Natural killer cell (primary cell): ENCODE data around the gene ZRANB2. TPM values are rescaled to one million over a fixed set of nuclear protein-coding genes. Genes with fewer than 3 reads are reported as not detected.

ENCODE experiments used
- ATAC-seq, 3 donors: fragments of 150-1000 bp in 2 of 3; fragments of 200-7000 bp in 1 of 3; cut with Tn5 transposase; 1 replicate in 1 of 3; 2 replicates in 2 of 3; pipeline ENCODE4 v1.10.0; 2021; ENCODE audit warnings: mild to moderate bottlenecking in 2 of 3, moderate library complexity in 2 of 3
- DNase-seq, 2 donors: peaks; one replicate each; pipeline versions ENCODE4 v3.0.0 to v3.0.0-alpha.2; 2013 to 2021; ENCODE audit warnings: mixed read lengths in 1 of 2
- H3K27ac ChIP-seq: one replicate; pipeline ENCODE4 v1.5.1; 2013; ENCODE audit warnings: mild to moderate bottlenecking, low read length
- H3K27me3 ChIP-seq: one replicate; pipeline ENCODE4 v1.6.1; 2013; ENCODE audit warnings: low read length; ENCODE audit not compliant: control insufficient read depth, insufficient read depth
- H3K36me3 ChIP-seq: one replicate; pipeline ENCODE4 v1.6.1; 2013; ENCODE audit warnings: low read length; ENCODE audit not compliant: control insufficient read depth, insufficient read depth
- H3K4me1 ChIP-seq: one replicate; pipeline ENCODE4 v1.6.1; 2013; ENCODE audit warnings: low read length; ENCODE audit not compliant: control insufficient read depth, insufficient read depth
- H3K4me3 ChIP-seq: one replicate; pipeline ENCODE4 v1.5.1; 2013; ENCODE audit warnings: low read length
- H3K9me3 ChIP-seq: one replicate; pipeline ENCODE4 v1.6.1; 2013; ENCODE audit warnings: low read length; ENCODE audit not compliant: control insufficient read depth, insufficient read depth
- H3K27ac Mint-ChIP-seq, 2 donors: one replicate each; pipeline ENCODE4 v1.8.0; 2022; ENCODE audit warnings: mild to moderate bottlenecking in 2 of 2, mixed read lengths in 2 of 2, moderate library complexity in 1 of 2
- H3K27me3 Mint-ChIP-seq, 2 donors: one replicate each; pipeline ENCODE4 v1.8.0; 2022; ENCODE audit warnings: low read depth in 2 of 2, mixed read lengths in 2 of 2
- H3K36me3 Mint-ChIP-seq: one replicate; pipeline ENCODE4 v1.8.0; 2022; ENCODE audit warnings: mixed read lengths
- H3K4me1 Mint-ChIP-seq, 2 donors: one replicate each; pipeline ENCODE4 v1.8.0; 2022; ENCODE audit warnings: mixed read lengths in 2 of 2
- H3K4me3 Mint-ChIP-seq: one replicate; pipeline ENCODE4 v1.8.0; 2022; ENCODE audit warnings: mild to moderate bottlenecking, moderate library complexity, mixed read lengths
- H3K9me3 Mint-ChIP-seq, 2 donors: one replicate each; pipeline ENCODE4 v1.8.0; 2022; ENCODE audit warnings: mixed read lengths in 2 of 2
- CTCF ChIP-seq: fragments of 200-600 bp; IDR thresholded peaks from one replicate; pipeline ENCODE4 v1.8.0; 2022; ENCODE audit warnings: antibody characterized with exemption
- WGBS: methylation state at CpG from one replicate; pipeline ENCODE4 v1.1.7; 2013; ENCODE audit warnings: missing lambda C conversion rate; ENCODE audit not compliant: insufficient coverage; 5-methylcytosine and 5-hydroxymethylcytosine counted together
- intact Hi-C: fragments of 100-400 bp; cut with micrococcal nuclease; formaldehyde crosslinking; loops from one replicate; pipeline ENCODE4 v1.14.2; 2022
- total RNA-seq, 4 donors: library from RNA; stranded (reverse); fragments of 120-200 nt in 1 of 4; gene quantifications; one replicate each; pipeline versions ENCODE4 v1.2.3 to v1.2.4, GENCODE V29; 2013 to 2022

ZRANB2 gene
- total RNA-seq, 3 donors from 2014 or later (not counting 1 experiment from before 2014, with no cell fraction given) = 114 to 133 (median 128) TPM

GRCh38 chr1:71088645-71089287, 7.9 kb upstream of the ZRANB2 start:
- Mint-ChIP-seq H3K27me3 (peaks cover 30 to 41% of the 10 kb centered on the region in 2 donors), H3K36me3 (no peaks in the 10 kb centered on the region), H3K9me3 (no peaks in the 10 kb centered on the region), H3K4me3 (no peak overlapping the region), H3K27ac (no peak overlapping the region), H3K4me1 (no peaks in the 10 kb centered on the region)
- WGBS = 92% methylated on average over 5 of the region's 5 CpGs
- no peaks in the 10 kb centered on the region for H3K9me3 ChIP-seq
- no peak for TF ChIP-seq CTCF
- H3K4me3 ChIP-seq = no peak overlapping the region
- H3K27me3 ChIP-seq = no peaks in the 10 kb centered on the region
- no peak overlapping the region for H3K27ac ChIP-seq
- H3K4me1 ChIP-seq = no peaks in the 10 kb centered on the region
- ATAC-seq = no peak
- intact Hi-C loops = no loop called here
- no peaks in the 10 kb centered on the region for H3K36me3 ChIP-seq
- no peak for DNase-seq

DNA sequence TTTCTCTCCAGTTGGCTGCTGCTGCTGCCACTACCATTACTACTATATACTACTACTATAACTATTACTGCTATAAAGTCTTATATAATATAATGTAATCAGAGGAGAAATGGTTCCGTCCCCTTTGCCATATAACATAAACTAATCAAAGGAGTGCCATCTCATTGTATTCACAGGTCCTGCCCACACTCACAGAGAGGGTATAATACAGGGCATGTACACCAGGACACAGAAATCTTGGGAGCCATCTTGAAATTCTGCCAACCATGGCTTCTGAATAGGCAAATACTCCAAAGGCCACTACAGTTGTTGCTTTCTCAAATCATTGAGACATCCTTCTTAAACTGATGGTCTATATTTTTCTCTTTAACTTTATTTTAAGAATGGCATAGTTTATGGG, 6.9 kb upstream of the ZRANB2 start:
- no peaks in the 10 kb centered on the region for H3K36me3 ChIP-seq
- no peaks in the 10 kb centered on the region for H3K9me3 ChIP-seq
- H3K4me3 ChIP-seq = no peak overlapping the region
- Mint-ChIP-seq H3K27ac (no peak overlapping the region), H3K9me3 (no peaks in the 10 kb centered on the region), H3K4me3 (no peak overlapping the region), H3K4me1 (no peaks in the 10 kb centered on the region), H3K36me3 (no peaks in the 10 kb centered on the region), H3K27me3 (peaks cover 38 to 51% of the 10 kb centered on the region in 2 donors)
- no peak overlapping the region for H3K27ac ChIP-seq
- H3K4me1 ChIP-seq = no peaks in the 10 kb centered on the region
- H3K27me3 ChIP-seq = no peaks in the 10 kb centered on the region
- TF ChIP-seq CTCF = no peak
- DNase-seq (no peak), ATAC-seq (no peak)
- WGBS = 100% methylated on average over 1 of the region's 1 CpG
- intact Hi-C loops = no loop called here

DNA sequence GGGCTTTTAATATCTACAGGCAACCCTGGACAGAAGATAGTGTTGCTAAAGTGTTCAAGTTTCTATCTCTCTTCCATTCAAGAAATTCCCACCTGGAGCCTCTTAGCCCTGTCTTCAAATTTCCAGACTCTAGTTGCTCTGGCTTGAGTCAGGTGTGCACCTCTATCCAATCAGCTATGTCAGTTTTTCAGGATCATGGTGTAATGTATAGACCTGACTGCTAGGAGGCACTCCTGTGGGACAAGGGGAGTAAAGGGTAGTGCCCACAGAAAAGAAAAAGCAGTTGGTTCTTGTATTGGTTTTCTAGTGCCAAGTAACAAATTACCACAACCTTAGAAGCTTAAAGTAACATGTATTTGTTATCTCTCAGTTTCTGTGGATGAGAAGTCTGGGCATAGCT, 6.2 kb upstream of the ZRANB2 start:
- H3K9me3 ChIP-seq = no peaks in the 10 kb centered on the region
- Mint-ChIP-seq H3K27me3 (peaks cover 38 to 57% of the 10 kb centered on the region in 2 donors), H3K36me3 (no peaks in the 10 kb centered on the region), H3K4me1 (peaks cover 1 to 2% of the 10 kb centered on the region in 2 donors), H3K27ac (no peak overlapping the region), H3K4me3 (no peak overlapping the region), H3K9me3 (no peaks in the 10 kb centered on the region)
- ATAC-seq = no peak
- H3K36me3 ChIP-seq = no peaks in the 10 kb centered on the region
- intact Hi-C loops = no loop called here
- H3K4me3 ChIP-seq = no peak overlapping the region
- no peak overlapping the region for H3K27ac ChIP-seq
- no peaks in the 10 kb centered on the region for H3K27me3 ChIP-seq
- no peak for TF ChIP-seq CTCF
- H3K4me1 ChIP-seq = no peaks in the 10 kb centered on the region
- DNase-seq = no peak

DNA sequence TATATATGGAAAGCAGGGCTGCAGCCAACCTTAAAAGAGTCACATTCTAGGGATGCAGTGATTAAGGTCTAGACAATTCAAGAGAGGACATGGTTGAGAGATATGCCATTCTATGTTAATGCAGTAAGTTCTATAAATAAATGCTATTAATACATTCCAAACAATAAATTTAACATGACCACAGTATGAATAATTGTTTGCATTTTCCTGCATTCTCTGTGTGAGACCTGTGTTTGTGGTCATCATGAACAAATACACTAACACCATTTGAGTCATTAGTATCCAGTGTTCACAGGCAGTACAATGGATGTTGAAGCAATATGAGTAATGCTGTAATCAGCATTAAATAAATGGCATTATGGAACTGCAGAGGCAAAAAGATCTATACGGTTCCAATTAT, 5.5 kb upstream of the ZRANB2 start:
- Mint-ChIP-seq H3K27ac (no peak overlapping the region), H3K27me3 (peaks cover 38 to 57% of the 10 kb centered on the region in 2 donors)
- no peak for ATAC-seq

More for the DNA sequence above, 5.5 kb upstream of the ZRANB2 start:
- Histone ChIP-seq H3K4me3 (no peak overlapping the region), H3K27ac (no peak overlapping the region), H3K9me3 (no peaks in the 10 kb centered on the region), H3K27me3 (no peaks in the 10 kb centered on the region), H3K4me1 (peaks cover 5% of the 10 kb centered on the region), H3K36me3 (no peaks in the 10 kb centered on the region)
- Mint-ChIP-seq H3K4me3 (no peak overlapping the region), H3K4me1 (peaks cover 9% of the 10 kb centered on the region in 2 donors), H3K36me3 (no peaks in the 10 kb centered on the region), H3K9me3 (no peaks in the 10 kb centered on the region)
- no peak for TF ChIP-seq CTCF
- intact Hi-C loops = no loop called here
- WGBS = 100% methylated on average over 1 of the region's 1 CpG
- DNase-seq = no peak
